ENCODE data around the gene ADD2. TPM values are rescaled to one million over a fixed set of nuclear protein-coding genes. Genes with fewer than 3 reads are reported as not detected.

The ADD2 gene
- total and polyA plus RNA-seq, 2 experiments from 2014 or later, result not detected

DNA sequence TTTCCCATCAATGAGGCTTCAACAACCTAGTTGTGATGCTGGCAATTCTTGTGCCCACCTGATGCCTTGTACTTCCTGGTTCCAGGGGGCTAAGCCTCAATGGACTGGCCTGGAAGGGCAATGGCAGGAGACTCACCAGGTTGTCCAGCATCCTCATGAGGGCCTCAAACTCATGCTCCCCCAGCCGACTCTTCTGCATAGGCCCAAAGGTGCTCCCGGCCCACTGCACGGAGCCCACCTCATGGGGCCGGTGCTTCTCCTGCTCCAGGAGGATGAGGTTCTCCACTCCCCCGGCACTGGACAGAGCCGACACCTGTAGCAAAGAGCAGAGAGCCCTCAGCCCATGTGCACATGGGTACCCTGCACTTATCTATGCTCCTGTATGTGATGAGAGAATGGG lies 84.5 kb downstream of the ADD2 start:
- H3K27me3 ChIP-seq (replicated peaks; ENCODE audit: insufficient read depth), result 0 out of 2 replicates have a peak, but pooled peaks cover 8% of the 10 kb centered on the region
- H3K9ac ChIP-seq, result no peak overlapping the region
- no peaks in the 10 kb centered on the region for H3F3A ChIP-seq (ENCODE audit: insufficient read depth)
- in situ Hi-C loops (cut with MboI), result no loop called here
- no peaks in the 10 kb centered on the region for H3K79me2 ChIP-seq (ENCODE audit: insufficient read depth)
- 91 to 93% methylated on average over 6 of the region's 6 CpGs for WGBS, 2 experiments (ENCODE audit: low coverage in 1 of 2, low lambda C conversion rate in 2 of 2, missing lambda C conversion rate in 2 of 2)
- no peaks in the 10 kb centered on the region for H3K9me2 ChIP-seq (ENCODE audit: insufficient read depth)
- no peak overlapping the region for H3K27ac ChIP-seq
- TF ChIP-seq EZH2phosphoT487 (IDR thresholded peaks at IDR 0.05; ENCODE audit: insufficient read depth, low read depth) (no peak), EZH2 (IDR thresholded peaks at IDR 0.05; ENCODE audit: insufficient read depth, poor library complexity, severe bottlenecking) (no peak)
- no peaks in the 10 kb centered on the region for H3K9me3 ChIP-seq (ENCODE audit: low read depth)
- no peak overlapping the region for H3K4me2 ChIP-seq (ENCODE audit: unreplicated experiment)
- H3K4me3 ChIP-seq, result no peak overlapping the region
- no peaks in the 10 kb centered on the region for H3K36me3 ChIP-seq (ENCODE audit: low read depth)
- peaks cover 4% of the 10 kb centered on the region; the same call in 1 of the 2 replicates for H3K4me1 ChIP-seq (ENCODE audit: insufficient read depth)
- DNase-seq, result no peak
- no peaks in the 10 kb centered on the region for H4K20me1 ChIP-seq (ENCODE audit: insufficient read depth)
- H2AFZ ChIP-seq, result no peak overlapping the region

DNA sequence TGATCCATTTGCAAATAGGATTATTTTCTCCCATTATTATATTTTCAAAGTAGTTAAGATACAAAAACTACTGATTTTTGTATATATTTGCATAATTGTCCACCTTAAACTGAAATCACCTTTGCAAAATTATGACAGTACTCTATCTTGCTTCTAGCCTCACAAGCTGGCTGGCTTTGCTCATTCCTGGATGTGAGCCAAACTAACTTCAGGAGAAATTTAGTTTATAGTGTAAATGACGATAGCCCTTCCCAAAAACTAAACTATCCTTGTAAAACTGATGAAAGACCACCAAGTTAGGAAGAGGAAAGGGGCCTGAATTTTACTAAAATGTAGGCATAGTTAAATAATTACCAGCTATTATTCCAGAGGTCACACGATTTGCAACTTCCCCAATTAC lies 87.3 kb downstream of the ADD2 start:
- H3K27ac ChIP-seq, result no peak overlapping the region
- no peaks in the 10 kb centered on the region for H3K9me3 ChIP-seq (ENCODE audit: low read depth)
- TF ChIP-seq EZH2phosphoT487 (IDR thresholded peaks at IDR 0.05; ENCODE audit: insufficient read depth, low read depth) (no peak), EZH2 (IDR thresholded peaks at IDR 0.05; ENCODE audit: insufficient read depth, poor library complexity, severe bottlenecking) (no peak)
- no peaks in the 10 kb centered on the region for H3K9me2 ChIP-seq (ENCODE audit: insufficient read depth)
- H3K4me2 ChIP-seq (ENCODE audit: unreplicated experiment), result no peak overlapping the region
- DNase-seq, result no peak
- H3F3A ChIP-seq (ENCODE audit: insufficient read depth), result no peaks in the 10 kb centered on the region
- in situ Hi-C loops (cut with MboI), result no loop called here
- H3K9ac ChIP-seq, result no peak overlapping the region
- H3K79me2 ChIP-seq (ENCODE audit: insufficient read depth), result no peaks in the 10 kb centered on the region
- no peaks in the 10 kb centered on the region for H4K20me1 ChIP-seq (ENCODE audit: insufficient read depth)
- H3K4me3 ChIP-seq, result no peak overlapping the region
- no peaks in the 10 kb centered on the region for H3K4me1 ChIP-seq (ENCODE audit: insufficient read depth)
- 0 out of 2 replicates have a peak, but pooled peaks cover 8% of the 10 kb centered on the region for H3K27me3 ChIP-seq (replicated peaks; ENCODE audit: insufficient read depth)
- H2AFZ ChIP-seq, result no peak overlapping the region
- no peaks in the 10 kb centered on the region for H3K36me3 ChIP-seq (ENCODE audit: low read depth)
- WGBS, 2 experiments (ENCODE audit: low coverage in 1 of 2, low lambda C conversion rate in 2 of 2, missing lambda C conversion rate in 2 of 2), result 34 to 41% methylated on average over 2 of the region's 2 CpGs

DNA sequence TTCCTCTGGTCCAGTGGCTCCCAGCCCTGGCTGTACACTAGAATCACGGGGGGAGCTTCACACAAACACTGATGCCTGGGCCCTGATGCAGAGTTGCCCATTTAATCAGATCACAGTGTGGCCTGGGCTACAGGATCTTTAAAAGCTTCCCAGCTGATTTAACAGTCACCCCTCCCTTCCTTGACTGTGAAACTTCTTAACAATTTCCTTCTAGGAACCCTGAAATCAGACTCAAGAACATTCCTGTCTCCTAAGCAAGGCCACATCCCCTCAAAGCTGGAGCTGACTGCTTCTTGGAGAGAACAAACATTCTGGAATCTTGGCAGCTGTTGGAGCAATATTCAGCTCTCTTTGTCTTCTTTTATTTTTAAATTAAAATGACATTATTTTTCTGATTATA lies 88.7 kb downstream of the ADD2 start:
- 4 to 14% methylated on average over 1 of the region's 1 CpG for WGBS, 2 experiments (ENCODE audit: low coverage in 1 of 2, low lambda C conversion rate in 2 of 2, missing lambda C conversion rate in 2 of 2)
- no peaks in the 10 kb centered on the region for H3F3A ChIP-seq (ENCODE audit: insufficient read depth)
- no peaks in the 10 kb centered on the region for H3K4me1 ChIP-seq (ENCODE audit: insufficient read depth)
- TF ChIP-seq EZH2phosphoT487 (IDR thresholded peaks at IDR 0.05; ENCODE audit: insufficient read depth, low read depth), result no peak
- TF ChIP-seq EZH2 (IDR thresholded peaks at IDR 0.05; ENCODE audit: insufficient read depth, poor library complexity, severe bottlenecking), result no peak
- H4K20me1 ChIP-seq (ENCODE audit: insufficient read depth), result no peaks in the 10 kb centered on the region
- in situ Hi-C loops (cut with MboI), result no loop called here
- H3K4me2 ChIP-seq (ENCODE audit: unreplicated experiment), result no peak overlapping the region
- H2AFZ ChIP-seq, result no peak overlapping the region
- no peak overlapping the region for H3K27ac ChIP-seq
- 0 out of 2 replicates have a peak, but pooled peaks cover 8% of the 10 kb centered on the region for H3K27me3 ChIP-seq (replicated peaks; ENCODE audit: insufficient read depth)
- H3K4me3 ChIP-seq, result no peak overlapping the region
- peak; percentile 22 for DNase-seq
- H3K79me2 ChIP-seq (ENCODE audit: insufficient read depth), result no peaks in the 10 kb centered on the region
- no peaks in the 10 kb centered on the region for H3K9me2 ChIP-seq (ENCODE audit: insufficient read depth)
- no peak overlapping the region for H3K9ac ChIP-seq
- no peaks in the 10 kb centered on the region for H3K9me3 ChIP-seq (ENCODE audit: low read depth)
- no peaks in the 10 kb centered on the region for H3K36me3 ChIP-seq (ENCODE audit: low read depth)

DNA sequence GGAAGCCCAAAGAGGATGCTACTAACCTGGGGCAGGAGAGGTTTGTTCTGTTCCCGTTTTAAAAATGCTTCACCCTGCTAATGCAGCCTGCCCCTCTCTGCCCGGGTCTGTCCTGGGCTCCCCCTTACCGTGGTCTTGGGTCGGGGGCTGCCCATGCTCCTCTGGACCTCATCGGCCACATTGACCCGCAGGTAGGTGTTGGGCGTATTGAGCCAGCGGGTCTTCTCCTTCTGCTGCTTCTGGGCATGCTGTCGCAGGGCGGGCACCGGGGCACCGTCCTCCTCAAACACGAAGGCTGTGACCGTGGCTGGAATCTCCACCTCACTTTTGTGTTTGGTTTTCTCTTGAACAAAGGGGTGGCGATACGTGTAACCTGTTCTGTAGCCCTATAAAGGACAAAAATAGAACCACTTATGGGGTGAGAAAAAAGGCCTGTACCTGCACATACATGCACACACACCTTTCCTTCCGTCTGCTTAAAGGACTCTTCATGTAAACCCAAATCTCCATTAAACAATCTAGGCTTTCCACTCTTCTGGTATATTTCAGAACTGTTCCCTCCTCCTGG lies 89.3 kb downstream of the ADD2 start:
- H3K9me3 ChIP-seq (ENCODE audit: low read depth), result no peaks in the 10 kb centered on the region
- TF ChIP-seq EZH2phosphoT487 (IDR thresholded peaks at IDR 0.05; ENCODE audit: insufficient read depth, low read depth) (no peak), EZH2 (IDR thresholded peaks at IDR 0.05; ENCODE audit: insufficient read depth, poor library complexity, severe bottlenecking) (no peak)
- no peak overlapping the region for H3K4me3 ChIP-seq
- no peak overlapping the region for H2AFZ ChIP-seq
- WGBS, 2 experiments (ENCODE audit: low coverage in 1 of 2, low lambda C conversion rate in 2 of 2, missing lambda C conversion rate in 2 of 2), result 85 to 91% methylated on average over 17 of the region's 17 CpGs
- no peak overlapping the region for H3K9ac ChIP-seq
- in situ Hi-C loops (cut with MboI), result no loop called here
- H3K36me3 ChIP-seq (ENCODE audit: low read depth), result no peaks in the 10 kb centered on the region
- no peaks in the 10 kb centered on the region for H3K79me2 ChIP-seq (ENCODE audit: insufficient read depth)
- H3K27ac ChIP-seq, result no peak overlapping the region
- H3K9me2 ChIP-seq (ENCODE audit: insufficient read depth), result no peaks in the 10 kb centered on the region
- no peaks in the 10 kb centered on the region for H3K4me1 ChIP-seq (ENCODE audit: insufficient read depth)
- 0 out of 2 replicates have a peak, but pooled peaks cover 8% of the 10 kb centered on the region for H3K27me3 ChIP-seq (replicated peaks; ENCODE audit: insufficient read depth)
- no peaks in the 10 kb centered on the region for H3F3A ChIP-seq (ENCODE audit: insufficient read depth)
- H4K20me1 ChIP-seq (ENCODE audit: insufficient read depth), result no peaks in the 10 kb centered on the region
- H3K4me2 ChIP-seq (ENCODE audit: unreplicated experiment), result no peak overlapping the region
- DNase-seq, result no peak

Data from GM23248 (cell line).